ENCODE results near the gene RNGTT.

Gene RNGTT

DNA sequence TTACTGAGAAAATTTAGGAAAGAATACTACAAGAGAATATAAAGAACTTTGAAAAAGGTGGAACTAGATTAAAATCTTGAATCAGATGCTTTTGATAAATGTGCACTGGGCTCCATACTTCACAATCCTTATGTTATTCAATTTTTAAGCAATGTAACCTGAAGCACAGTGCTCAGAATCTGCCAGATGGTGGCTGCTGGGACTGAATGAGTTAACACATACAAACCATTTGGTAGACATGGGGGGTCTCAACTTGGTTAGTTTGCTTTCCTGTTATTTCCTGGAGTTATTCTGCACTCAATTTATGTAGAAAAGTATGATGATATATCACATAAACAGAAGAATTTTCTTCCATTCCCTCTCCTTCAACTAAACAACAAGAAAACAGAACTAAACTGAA lies 326.5 kb downstream of the RNGTT start:
- Histone ChIP-seq H3K4me1 (ENCODE audit: control insufficient read depth, insufficient read depth, low read length) (no peaks in the 10 kb centered on the region), H3K9me3 (ENCODE audit: control insufficient read depth, insufficient read depth, low read depth, low read length) (no peaks in the 10 kb centered on the region), H3K36me3 (ENCODE audit: control insufficient read depth in 2 of 2, insufficient read depth in 1 of 2, low read length in 2 of 2) (no peaks in the 10 kb centered on the region), H3K27ac (ENCODE audit: extremely low read depth, low read depth, low read length) (no peak overlapping the region), H3K4me3 (ENCODE audit: low read depth, low read length) (no peak overlapping the region)
- ChIA-PET POLR2A (no interaction called here), CTCF (no interaction called here)
- TF ChIP-seq ZNF610 (tag by site-specific recombination; IDR thresholded peaks at IDR 0.05; ENCODE audit: borderline replicate concordance) (no peak), TCF7L2 (IDR thresholded peaks at IDR 0.05; ENCODE audit: borderline replicate concordance, low read depth, low read length) (no peak), ZNF830 (tag by site-specific recombination; IDR thresholded peaks at IDR 0.05; ENCODE audit: low read depth) (no peak), ZNF174 (tag by site-specific recombination; IDR thresholded peaks at IDR 0.05) (no peak), ZNF76 (tag by site-specific recombination; IDR thresholded peaks at IDR 0.05; ENCODE audit: borderline replicate concordance, low read depth) (no peak), ZNF404 (tag by site-specific recombination; IDR thresholded peaks at IDR 0.05) (no peak), ZBTB48 (tag by site-specific recombination; IDR thresholded peaks at IDR 0.05) (no peak), ZNF558 (tag by site-specific recombination; IDR thresholded peaks at IDR 0.05) (no peak)
- TF ChIP-seq, protein P1, sequence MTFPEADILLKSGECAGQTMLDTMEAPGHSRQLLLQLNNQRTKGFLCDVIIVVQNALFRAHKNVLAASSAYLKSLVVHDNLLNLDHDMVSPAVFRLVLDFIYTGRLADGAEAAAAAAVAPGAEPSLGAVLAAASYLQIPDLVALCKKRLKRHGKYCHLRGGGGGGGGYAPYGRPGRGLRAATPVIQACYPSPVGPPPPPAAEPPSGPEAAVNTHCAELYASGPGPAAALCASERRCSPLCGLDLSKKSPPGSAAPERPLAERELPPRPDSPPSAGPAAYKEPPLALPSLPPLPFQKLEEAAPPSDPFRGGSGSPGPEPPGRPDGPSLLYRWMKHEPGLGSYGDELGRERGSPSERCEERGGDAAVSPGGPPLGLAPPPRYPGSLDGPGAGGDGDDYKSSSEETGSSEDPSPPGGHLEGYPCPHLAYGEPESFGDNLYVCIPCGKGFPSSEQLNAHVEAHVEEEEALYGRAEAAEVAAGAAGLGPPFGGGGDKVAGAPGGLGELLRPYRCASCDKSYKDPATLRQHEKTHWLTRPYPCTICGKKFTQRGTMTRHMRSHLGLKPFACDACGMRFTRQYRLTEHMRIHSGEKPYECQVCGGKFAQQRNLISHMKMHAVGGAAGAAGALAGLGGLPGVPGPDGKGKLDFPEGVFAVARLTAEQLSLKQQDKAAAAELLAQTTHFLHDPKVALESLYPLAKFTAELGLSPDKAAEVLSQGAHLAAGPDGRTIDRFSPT (tag by site-specific recombination; IDR thresholded peaks at IDR 0.05): no peak
- TF ChIP-seq, protein P2, sequence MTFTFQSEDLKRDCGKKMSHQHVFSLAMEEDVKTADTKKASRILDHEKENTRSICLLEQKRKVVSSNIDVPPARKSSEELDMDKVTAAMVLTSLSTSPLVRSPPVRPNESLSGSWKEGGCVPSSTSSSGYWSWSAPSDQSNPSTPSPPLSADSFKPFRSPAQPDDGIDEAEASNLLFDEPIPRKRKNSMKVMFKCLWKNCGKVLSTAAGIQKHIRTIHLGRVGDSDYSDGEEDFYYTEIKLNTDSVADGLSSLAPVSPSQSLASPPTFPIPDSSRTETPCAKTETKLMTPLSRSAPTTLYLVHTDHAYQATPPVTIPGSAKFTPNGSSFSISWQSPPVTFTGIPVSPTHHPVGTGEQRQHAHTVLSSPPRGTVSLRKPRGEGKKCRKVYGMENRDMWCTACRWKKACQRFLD (tag by site-specific recombination; IDR thresholded peaks at IDR 0.05): no peak
- TF ChIP-seq, protein P3, sequence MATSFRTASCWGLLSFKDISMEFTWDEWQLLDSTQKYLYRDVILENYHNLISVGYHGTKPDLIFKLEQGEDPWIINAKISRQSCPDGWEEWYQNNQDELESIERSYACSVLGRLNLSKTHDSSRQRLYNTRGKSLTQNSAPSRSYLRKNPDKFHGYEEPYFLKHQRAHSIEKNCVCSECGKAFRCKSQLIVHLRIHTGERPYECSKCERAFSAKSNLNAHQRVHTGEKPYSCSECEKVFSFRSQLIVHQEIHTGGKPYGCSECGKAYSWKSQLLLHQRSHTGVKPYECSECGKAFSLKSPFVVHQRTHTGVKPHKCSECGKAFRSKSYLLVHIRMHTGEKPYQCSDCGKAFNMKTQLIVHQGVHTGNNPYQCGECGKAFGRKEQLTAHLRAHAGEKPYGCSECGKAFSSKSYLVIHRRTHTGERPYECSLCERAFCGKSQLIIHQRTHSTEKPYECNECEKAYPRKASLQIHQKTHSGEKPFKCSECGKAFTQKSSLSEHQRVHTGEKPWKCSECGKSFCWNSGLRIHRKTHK (tag by site-specific recombination; IDR thresholded peaks at IDR 0.05): no peak
- TF ChIP-seq, protein P4, sequence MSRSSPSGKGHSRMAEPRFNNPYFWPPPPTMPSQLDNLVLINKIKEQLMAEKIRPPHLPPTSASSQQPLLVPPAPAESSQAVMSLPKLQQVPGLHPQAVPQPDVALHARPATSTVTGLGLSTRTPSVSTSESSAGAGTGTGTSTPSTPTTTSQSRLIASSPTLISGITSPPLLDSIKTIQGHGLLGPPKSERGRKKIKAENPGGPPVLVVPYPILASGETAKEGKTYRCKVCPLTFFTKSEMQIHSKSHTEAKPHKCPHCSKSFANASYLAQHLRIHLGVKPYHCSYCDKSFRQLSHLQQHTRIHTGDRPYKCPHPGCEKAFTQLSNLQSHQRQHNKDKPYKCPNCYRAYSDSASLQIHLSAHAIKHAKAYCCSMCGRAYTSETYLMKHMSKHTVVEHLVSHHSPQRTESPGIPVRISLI (tag by site-specific recombination; IDR thresholded peaks at IDR 0.05): no peak

DNA sequence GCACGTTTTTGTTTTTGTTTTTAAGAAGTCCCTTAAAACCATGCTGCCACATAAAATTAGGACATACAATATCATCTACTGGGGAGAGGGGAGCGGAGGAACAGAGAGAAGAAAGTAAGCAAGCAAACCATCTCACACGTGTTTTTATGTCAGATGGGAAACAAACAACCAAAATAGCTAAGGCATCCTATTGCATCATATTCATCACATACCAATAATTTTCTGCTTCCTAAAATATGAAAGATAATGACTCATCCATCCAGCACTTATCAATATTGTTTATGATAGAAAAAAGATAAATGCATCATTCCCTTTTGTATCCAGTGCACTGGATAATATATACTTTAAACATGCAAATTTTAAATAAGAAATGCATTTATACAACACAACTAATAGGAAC lies 329.6 kb downstream of the RNGTT start:
- H3K36me3 ChIP-seq (ENCODE audit: control insufficient read depth in 2 of 2, insufficient read depth in 1 of 2, low read length in 2 of 2): no peaks in the 10 kb centered on the region
- POLR2A ChIA-PET: no interaction called here
- H3K27ac ChIP-seq (ENCODE audit: extremely low read depth, low read depth, low read length): no peak overlapping the region
- H3K4me1 ChIP-seq (ENCODE audit: control insufficient read depth, insufficient read depth, low read length): no peaks in the 10 kb centered on the region
- CTCF ChIA-PET: no interaction called here
- no peak overlapping the region for H3K4me3 ChIP-seq (ENCODE audit: low read depth, low read length)
- no peaks in the 10 kb centered on the region for H3K9me3 ChIP-seq (ENCODE audit: control insufficient read depth, insufficient read depth, low read depth, low read length)
- no peak for TF ChIP-seq ZFP37 (tag by site-specific recombination; IDR thresholded peaks at IDR 0.05)

DNA sequence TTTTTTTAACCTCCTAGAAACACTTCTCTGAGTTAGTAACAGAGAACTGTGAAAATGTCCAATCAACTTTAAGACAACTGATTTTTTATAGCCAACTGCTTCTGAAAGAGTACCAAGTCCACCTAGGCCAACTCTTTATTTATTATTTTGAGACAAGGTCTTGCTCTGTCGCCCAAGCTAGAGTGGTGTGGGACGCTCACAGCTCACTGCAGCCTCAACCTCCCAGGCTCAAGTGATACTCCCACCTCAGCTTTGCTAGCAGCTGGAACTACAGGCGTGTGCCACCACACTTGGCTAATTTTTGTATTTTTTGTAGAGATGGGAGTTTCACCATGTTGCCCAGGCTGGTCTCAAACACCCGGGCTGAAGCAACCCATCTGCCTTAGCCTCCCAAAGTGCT lies 331.6 kb downstream of the RNGTT start:
- H3K36me3 ChIP-seq (ENCODE audit: control insufficient read depth in 2 of 2, insufficient read depth in 1 of 2, low read length in 2 of 2): no peaks in the 10 kb centered on the region
- H3K9me3 ChIP-seq (ENCODE audit: control insufficient read depth, insufficient read depth, low read depth, low read length): no peaks in the 10 kb centered on the region
- no peaks in the 10 kb centered on the region for H3K4me1 ChIP-seq (ENCODE audit: control insufficient read depth, insufficient read depth, low read length)
- H3K4me3 ChIP-seq (ENCODE audit: low read depth, low read length): no peak overlapping the region
- no peak overlapping the region for H3K27ac ChIP-seq (ENCODE audit: extremely low read depth, low read depth, low read length)
- ChIA-PET POLR2A (no interaction called here), CTCF (interaction anchor here (0.5 kb wide), 1 partner anchor 806 kb away, joined by 4 read pairs; no protein-coding TSS in a partner anchor)
- TF ChIP-seq ZSCAN23 (tag by site-specific recombination; IDR thresholded peaks at IDR 0.05) (no peak), ZNF10 (tag by site-specific recombination; IDR thresholded peaks at IDR 0.05) (no peak), KLF16 (tag by site-specific recombination; IDR thresholded peaks at IDR 0.05) (no peak), ZNF670 (tag by site-specific recombination; IDR thresholded peaks at IDR 0.05; ENCODE audit: low read depth) (no peak), ZNF350 (tag by site-specific recombination; IDR thresholded peaks at IDR 0.05) (no peak), ZNF529 (tag by site-specific recombination; IDR thresholded peaks at IDR 0.05; ENCODE audit: insufficient replicate concordance) (no peak), ZNF514 (tag by site-specific recombination; IDR thresholded peaks at IDR 0.05) (no peak), ZNF202 (tag by site-specific recombination; IDR thresholded peaks at IDR 0.05; ENCODE audit: borderline replicate concordance) (no peak)
- TF ChIP-seq, protein P5, sequence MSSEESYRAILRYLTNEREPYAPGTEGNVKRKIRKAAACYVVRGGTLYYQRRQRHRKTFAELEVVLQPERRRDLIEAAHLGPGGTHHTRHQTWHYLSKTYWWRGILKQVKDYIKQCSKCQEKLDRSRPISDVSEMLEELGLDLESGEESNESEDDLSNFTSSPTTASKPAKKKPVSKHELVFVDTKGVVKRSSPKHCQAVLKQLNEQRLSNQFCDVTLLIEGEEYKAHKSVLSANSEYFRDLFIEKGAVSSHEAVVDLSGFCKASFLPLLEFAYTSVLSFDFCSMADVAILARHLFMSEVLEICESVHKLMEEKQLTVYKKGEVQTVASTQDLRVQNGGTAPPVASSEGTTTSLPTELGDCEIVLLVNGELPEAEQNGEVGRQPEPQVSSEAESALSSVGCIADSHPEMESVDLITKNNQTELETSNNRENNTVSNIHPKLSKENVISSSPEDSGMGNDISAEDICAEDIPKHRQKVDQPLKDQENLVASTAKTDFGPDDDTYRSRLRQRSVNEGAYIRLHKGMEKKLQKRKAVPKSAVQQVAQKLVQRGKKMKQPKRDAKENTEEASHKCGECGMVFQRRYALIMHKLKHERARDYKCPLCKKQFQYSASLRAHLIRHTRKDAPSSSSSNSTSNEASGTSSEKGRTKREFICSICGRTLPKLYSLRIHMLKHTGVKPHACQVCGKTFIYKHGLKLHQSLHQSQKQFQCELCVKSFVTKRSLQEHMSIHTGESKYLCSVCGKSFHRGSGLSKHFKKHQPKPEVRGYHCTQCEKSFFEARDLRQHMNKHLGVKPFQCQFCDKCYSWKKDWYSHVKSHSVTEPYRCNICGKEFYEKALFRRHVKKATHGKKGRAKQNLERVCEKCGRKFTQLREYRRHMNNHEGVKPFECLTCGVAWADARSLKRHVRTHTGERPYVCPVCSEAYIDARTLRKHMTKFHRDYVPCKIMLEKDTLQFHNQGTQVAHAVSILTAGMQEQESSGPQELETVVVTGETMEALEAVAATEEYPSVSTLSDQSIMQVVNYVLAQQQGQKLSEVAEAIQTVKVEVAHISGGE (tag by site-specific recombination; conservative IDR thresholded peaks at IDR 0.05; ENCODE audit: low read depth): no peak

All from HEK293 (cell line).